Psoas muscle (tissue), 8 donors: ENCODE measurements around the gene TASP1. TPM values are rescaled to one million over a fixed set of nuclear protein-coding genes. Genes with fewer than 3 reads are reported as not detected.
"Not testable (repeated sequence)": the region's sequence is repeated elsewhere in the genome, so short reads cannot be mapped to it uniquely, and the experiment has no call there.

Experiments used
- ATAC-seq, 4 donors: fragments of 200-7000 bp; cut with Tn5 transposase; one replicate each; pipeline ENCODE4 v1.9.1; 2020; ENCODE audit warnings: moderate library complexity in 3 of 4, mild to moderate bottlenecking in 2 of 4
- DNase-seq, 2 donors: peaks; one replicate each; pipeline ENCODE4 v3.0.0-alpha.2; 2020
- H3K27ac ChIP-seq: fragments of 200-600 bp; one replicate; pipeline ENCODE4 v1.8.0; 2022
- H3K27me3 ChIP-seq, 3 donors: fragments of 200-600 bp in 1 of 3; one replicate each; pipeline versions ENCODE4 v1.6.1 to v1.8.0; 2013 to 2022; ENCODE audit warnings: low read length in 2 of 3, mild to moderate bottlenecking in 2 of 3, moderate library complexity in 1 of 3; ENCODE audit not compliant: insufficient read depth in 3 of 3
- H3K36me3 ChIP-seq, 2 donors: fragments of 200-600 bp in 1 of 2; one replicate each; pipeline versions ENCODE4 v1.6.1 to v1.8.0; 2013 to 2022; ENCODE audit warnings: low read depth in 1 of 2, mild to moderate bottlenecking in 1 of 2, moderate library complexity in 1 of 2; ENCODE audit not compliant: insufficient read depth in 1 of 2
- H3K4me1 ChIP-seq: fragments of 200-600 bp; one replicate; pipeline ENCODE4 v1.8.0; 2022
- H3K4me3 ChIP-seq: fragments of 200-600 bp; one replicate; pipeline ENCODE4 v1.8.0; 2022; ENCODE audit warnings: mild to moderate bottlenecking
- H3K9me3 ChIP-seq: fragments of 200-600 bp; one replicate; pipeline ENCODE4 v1.8.0; 2022
- CTCF ChIP-seq: fragments of 200-600 bp; IDR thresholded peaks from one replicate; pipeline ENCODE4 v1.8.0; 2022; ENCODE audit warnings: antibody characterized with exemption
- WGBS, 3 donors: extraction: QIAGEN DNeasy Blood & Tissue Kit; methylation state at CpG; one replicate each; pipeline versions ENCODE4 v1.1.6 to v1.1.7; 2013; 5-methylcytosine and 5-hydroxymethylcytosine counted together
- intact Hi-C, 2 donors: fragments of 100-400 bp; cut with DNase I; formaldehyde crosslinking; loops; one replicate each; pipeline versions ENCODE4 v1.11.0 to v1.14.2; 2022
- polyA plus RNA-seq, 3 donors: library from polyadenylated mRNA; stranded (reverse); fragments of 200-250 nt; gene quantifications; one replicate each; pipeline ENCODE4 v1.2.3, GENCODE V29; 2013
- total RNA-seq, 4 donors: library from RNA; stranded (reverse); fragmentation: NEBNext Ultra II Directional in 2 of 4; extraction: Animal tissue kit (Norgen Biotek cat#: 25700) in 2 of 4; gene quantifications; one replicate each; pipeline versions ENCODE4 v1.2.1 to v1.2.4, GENCODE V29; 2021 to 2023
- donor health status: healthy with polysubstance abuse.
- donor health status: DM: no; HTN: no; CAD: no; lungs with moderate emphysema.
- donor health status: Bipolar disorder and iron deficiency.
- donor health status: healthy.
- donor health status: DM: yes; HTN: yes; CAD: no.
- donor health status: DM: no; HTN: no; CAD: no.
- donor health status: DM: no; HTN: no; CAD: no.
- donor health status: DM: yes; HTN: yes; CAD: no.

TASP1 gene
- total and polyA plus RNA-seq, 7 donors, result 1.8 to 4.8 (median 3.2) TPM

- TF ChIP-seq CTCF, result no peak
- H3K4me3 ChIP-seq, result no peak overlapping the region
- 98% methylated on average over 5 of the region's 5 CpGs for WGBS, 3 donors
- ATAC-seq, result no peak
- no peaks in the 10 kb centered on the region for H3K36me3 ChIP-seq
- H3K27ac ChIP-seq, result no peak overlapping the region
- intact Hi-C loops, result no loop called here
- DNase-seq, result no peak
- H3K4me1 ChIP-seq, result no peaks in the 10 kb centered on the region
- no peaks in the 10 kb centered on the region for H3K9me3 ChIP-seq
- H3K27me3 ChIP-seq, result no peaks in the 10 kb centered on the region
Observed at GRCh38 chr20:13392391-13392790, 246.3 kb downstream of the TASP1 start.

GRCh38 chr20:13389115-13389514 is 249.6 kb downstream of the TASP1 start:
- no peak overlapping the region for H3K4me3 ChIP-seq
- no peak for TF ChIP-seq CTCF
- no peak for ATAC-seq
- 95 to 97% (median 97%) methylated on average over 3 of the region's 3 CpGs for WGBS, 3 donors
- no peak for DNase-seq
- H3K36me3 ChIP-seq, result no peaks in the 10 kb centered on the region
- no peaks in the 10 kb centered on the region for H3K27me3 ChIP-seq
- H3K27ac ChIP-seq, result no peak overlapping the region
- intact Hi-C loops, result no loop called here
- H3K9me3 ChIP-seq, result no peaks in the 10 kb centered on the region
- H3K4me1 ChIP-seq, result no peaks in the 10 kb centered on the region

GRCh38 chr20:13384132-13384531 is 254.6 kb downstream of the TASP1 start:
- no peaks in the 10 kb centered on the region for H3K4me1 ChIP-seq
- H3K4me3 ChIP-seq, result no peak overlapping the region
- WGBS, 3 donors, result 88 to 93% (median 88%) methylated on average over 2 of the region's 2 CpGs
- no peak overlapping the region for H3K27ac ChIP-seq
- DNase-seq (no peak), ATAC-seq (no peak)
- intact Hi-C loops, result no loop called here
- no peaks in the 10 kb centered on the region for H3K27me3 ChIP-seq
- TF ChIP-seq CTCF, result no peak
- no peaks in the 10 kb centered on the region for H3K36me3 ChIP-seq
- H3K9me3 ChIP-seq, result no peaks in the 10 kb centered on the region

GRCh38 chr20:13382786-13383185 is 255.9 kb downstream of the TASP1 start:
- intact Hi-C loops, result no loop called here
- no peaks in the 10 kb centered on the region for H3K36me3 ChIP-seq
- TF ChIP-seq CTCF, result no peak
- H3K4me1 ChIP-seq, result no peaks in the 10 kb centered on the region
- H3K9me3 ChIP-seq, result no peaks in the 10 kb centered on the region
- 80 to 82% (median 81%) methylated on average over 3 of the region's 3 CpGs for WGBS, 3 donors
- no peak for DNase-seq
- no peak overlapping the region for H3K4me3 ChIP-seq
- H3K27ac ChIP-seq, result no peak overlapping the region
- no peaks in the 10 kb centered on the region for H3K27me3 ChIP-seq
- no peak for ATAC-seq

- H3K4me1 ChIP-seq, H3K27ac ChIP-seq, H3K4me3 ChIP-seq, ATAC-seq, DNase-seq, intact Hi-C loops, H3K36me3 ChIP-seq, H3K27me3 ChIP-seq: not testable (repeated sequence)
- 92 to 95% (median 92%) methylated on average over 11 of the region's 11 CpGs for WGBS, 3 donors
- peaks cover 14% of the 10 kb centered on the region for H3K9me3 ChIP-seq
Observed at GRCh38 chr20:13380497-13381229, 258.1 kb downstream of the TASP1 start.
